Astrocyte (in vitro differentiated cells and primary cell): Measurements from ENCODE around the gene CSPG4.

Source experiments
- EZH2 ChIP-seq: IDR thresholded peaks from 2 replicates; pipeline ENCODE4 v1.6.1; 2012; ENCODE audit warnings: mild to moderate bottlenecking, low read length, inconsistent platforms; ENCODE audit not compliant: insufficient read depth
- TF ChIP-seq, protein P1 (sequence below): IDR thresholded peaks from 2 replicates; pipeline ENCODE4 v1.5.1; 2011; ENCODE audit warnings: low read depth, mild to moderate bottlenecking, inconsistent platforms, low read length, moderate library complexity; ENCODE audit not compliant: insufficient read depth

DNA sequence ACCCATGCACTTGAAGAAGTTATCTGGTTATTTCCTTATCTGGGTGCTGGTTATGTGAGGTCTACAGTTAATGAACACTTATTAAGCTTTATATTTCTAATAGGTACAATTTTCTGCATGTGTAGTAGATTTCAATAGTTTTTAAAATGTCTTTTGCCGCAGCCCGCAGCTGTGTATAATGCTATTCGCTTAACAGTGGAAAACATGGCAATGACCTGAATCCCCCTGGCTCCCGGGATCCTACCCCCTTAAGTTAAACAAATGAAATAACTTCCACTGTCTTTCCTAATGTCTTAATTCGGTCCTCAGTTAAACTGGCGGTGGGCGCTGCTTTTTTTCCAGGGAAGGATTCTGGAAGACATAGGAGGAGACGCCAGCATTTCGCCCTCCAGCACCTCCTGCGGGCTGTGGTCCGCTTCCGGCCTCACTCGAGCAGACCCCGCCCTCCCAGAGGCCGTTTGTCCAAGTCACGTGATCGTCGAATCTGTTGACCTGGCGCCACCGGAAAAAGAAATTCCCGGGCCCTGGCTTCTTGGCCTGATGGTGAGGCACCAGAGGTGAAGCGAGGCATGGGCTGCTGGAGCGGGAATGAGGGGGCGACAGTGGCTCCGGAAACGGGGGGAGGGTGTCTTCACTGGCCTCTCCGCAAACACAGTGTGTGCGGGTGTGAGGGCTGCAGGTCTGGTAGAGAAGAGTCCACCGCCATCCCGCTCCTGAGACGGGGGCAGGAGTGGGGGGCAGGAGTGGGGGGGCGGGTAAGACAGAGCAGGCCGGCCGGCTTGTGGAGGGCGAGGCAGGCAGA, 45.6 kb upstream of the CSPG4 start:
- TF ChIP-seq, protein P1, sequence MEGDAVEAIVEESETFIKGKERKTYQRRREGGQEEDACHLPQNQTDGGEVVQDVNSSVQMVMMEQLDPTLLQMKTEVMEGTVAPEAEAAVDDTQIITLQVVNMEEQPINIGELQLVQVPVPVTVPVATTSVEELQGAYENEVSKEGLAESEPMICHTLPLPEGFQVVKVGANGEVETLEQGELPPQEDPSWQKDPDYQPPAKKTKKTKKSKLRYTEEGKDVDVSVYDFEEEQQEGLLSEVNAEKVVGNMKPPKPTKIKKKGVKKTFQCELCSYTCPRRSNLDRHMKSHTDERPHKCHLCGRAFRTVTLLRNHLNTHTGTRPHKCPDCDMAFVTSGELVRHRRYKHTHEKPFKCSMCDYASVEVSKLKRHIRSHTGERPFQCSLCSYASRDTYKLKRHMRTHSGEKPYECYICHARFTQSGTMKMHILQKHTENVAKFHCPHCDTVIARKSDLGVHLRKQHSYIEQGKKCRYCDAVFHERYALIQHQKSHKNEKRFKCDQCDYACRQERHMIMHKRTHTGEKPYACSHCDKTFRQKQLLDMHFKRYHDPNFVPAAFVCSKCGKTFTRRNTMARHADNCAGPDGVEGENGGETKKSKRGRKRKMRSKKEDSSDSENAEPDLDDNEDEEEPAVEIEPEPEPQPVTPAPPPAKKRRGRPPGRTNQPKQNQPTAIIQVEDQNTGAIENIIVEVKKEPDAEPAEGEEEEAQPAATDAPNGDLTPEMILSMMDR, result peak; percentile 19
- no peak for TF ChIP-seq EZH2
